ENCODE measurements around the gene POLR2E. TPM values are rescaled to one million over a fixed set of nuclear protein-coding genes. Genes with fewer than 3 reads are reported as not detected.

The POLR2E gene
- total RNA-seq, 1 experiment from 2014 or later, result 279 TPM

GRCh38 chr19:1133471-1133929 is 38.3 kb upstream of the POLR2E start:
- no TSS peak for BruUV-seq (replicated peaks)
- no peak for DNase-seq (ENCODE audit: low read depth, low spot score)
- no peak for TF ChIP-seq TCF7L2 (IDR thresholded peaks at IDR 0.05; ENCODE audit: low read depth, low read length)
- no peak for TF ChIP-seq SIN3A (IDR thresholded peaks at IDR 0.05; ENCODE audit: borderline replicate concordance, insufficient read depth, low read depth, low read length)
- no peak for TF ChIP-seq POLR2AphosphoS5 (IDR thresholded peaks at IDR 0.05; ENCODE audit: low read depth, low read length)
- TF ChIP-seq CTCF (IDR thresholded peaks at IDR 0.05), result no peak
- no peak for TF ChIP-seq REST (IDR thresholded peaks at IDR 0.05; ENCODE audit: insufficient read depth in 1 of 2, low read depth in 2 of 2, low read length in 1 of 2)
- Histone ChIP-seq H3K27me3 (ENCODE audit: control insufficient read depth, insufficient read depth, low read length) (no peaks in the 10 kb centered on the region), H3K36me3 (ENCODE audit: control insufficient read depth, insufficient read depth, low read length) (no peaks in the 10 kb centered on the region; the same call in 1 of the 2 replicates), H3K4me1 (ENCODE audit: control insufficient read depth, insufficient read depth, low read length) (peaks cover 39% of the 10 kb centered on the region), H3K4me3 (ENCODE audit: low read depth in 2 of 2, low read length in 2 of 2) (peak overlapping the region in 1 of 2 experiments; percentile 27; a peak in 2 of 4 replicates), H3K27ac (ENCODE audit: low read length) (peak overlapping the region; percentile 79), H3K9me3 (ENCODE audit: control insufficient read depth, insufficient read depth, low read depth, low read length) (no peaks in the 10 kb centered on the region)
- CTCF ChIA-PET, result no interaction called here
- in situ Hi-C loops (cut with HindIII; ENCODE audit: low pct_unique_long_range_greater_than_20kb, low sequenced_read_pairs) (no loop called here), intact Hi-C loops (cut with micrococcal nuclease; ENCODE audit: unreplicated experiment) (no loop called here)
- ATAC-seq, result peak; percentile 81
- POLR2A ChIA-PET, result interaction anchor here (0.6 kb wide), 1 partner anchor 54 kb away, joined by 4 read pairs; no protein-coding TSS in a partner anchor

GRCh38 chr19:1132552-1133383 is 37.6 kb upstream of the POLR2E start:
- Histone ChIP-seq H3K4me3 (ENCODE audit: low read depth in 2 of 2, low read length in 2 of 2) (peak overlapping the region in 1 of 2 experiments; percentile 27; a peak in 2 of 4 replicates), H3K27me3 (ENCODE audit: control insufficient read depth, insufficient read depth, low read length) (no peaks in the 10 kb centered on the region), H3K27ac (ENCODE audit: low read length) (peak overlapping the region; percentile 79), H3K9me3 (ENCODE audit: control insufficient read depth, insufficient read depth, low read depth, low read length) (no peaks in the 10 kb centered on the region), H3K4me1 (ENCODE audit: control insufficient read depth, insufficient read depth, low read length) (peaks cover 39% of the 10 kb centered on the region), H3K36me3 (ENCODE audit: control insufficient read depth, insufficient read depth, low read length) (no peaks in the 10 kb centered on the region; the same call in 1 of the 2 replicates)
- intact Hi-C loops (cut with micrococcal nuclease; ENCODE audit: unreplicated experiment), result no loop called here
- ATAC-seq (peak; percentile 47), DNase-seq (ENCODE audit: low read depth, low spot score) (no peak)
- ChIA-PET POLR2A (no interaction called here), CTCF (no interaction called here)
- no TSS peak for BruUV-seq (replicated peaks)
- in situ Hi-C loops (cut with HindIII; ENCODE audit: low pct_unique_long_range_greater_than_20kb, low sequenced_read_pairs), result no loop called here
- TF ChIP-seq SIN3A (IDR thresholded peaks at IDR 0.05; ENCODE audit: borderline replicate concordance, insufficient read depth, low read depth, low read length), result no peak
- TF ChIP-seq REST (IDR thresholded peaks at IDR 0.05; ENCODE audit: insufficient read depth in 1 of 2, low read depth in 2 of 2, low read length in 1 of 2), result no peak
- no peak for TF ChIP-seq POLR2AphosphoS5 (IDR thresholded peaks at IDR 0.05; ENCODE audit: low read depth, low read length)
- no peak for TF ChIP-seq TCF7L2 (IDR thresholded peaks at IDR 0.05; ENCODE audit: low read depth, low read length)
- TF ChIP-seq CTCF (IDR thresholded peaks at IDR 0.05), result no peak

All from Panc1 (cell line).